Measurements from ENCODE around the gene ST8SIA5.

GRCh38 chr18:46719388-46719787, 37.5 kb downstream of the ST8SIA5 start:
- TF ChIP-seq EZH2 (IDR thresholded peaks at IDR 0.05; ENCODE audit: insufficient read depth, poor library complexity, severe bottlenecking) (no peak), EZH2phosphoT487 (IDR thresholded peaks at IDR 0.05; ENCODE audit: insufficient read depth, low read depth) (no peak)

Data from GM23248 (cell line).